Adrenal gland (tissue), 5 donors: ENCODE results near the gene REM2.

Experiments
- CTCF ChIP-seq, 6 experiments: fragments of 450-650 bp in 4 of 6; fragments of 200-600 bp in 2 of 6; sonication (generic) in 1 of 6; IDR thresholded peaks; 1 replicate in 5 of 6; 2 replicates in 1 of 6; pipeline versions ENCODE4 v1.5.1 to v1.8.0; 2016 to 2021; ENCODE audit warnings: antibody characterized with exemption in 6 of 6, mild to moderate bottlenecking in 2 of 6, moderate library complexity in 1 of 6
- POLR2A ChIP-seq, 2 donors: fragments of 450-650 bp; IDR thresholded peaks; one replicate each; pipeline ENCODE4 v1.6.1; 2017; ENCODE audit warnings: antibody characterized with exemption in 2 of 2, mild to moderate bottlenecking in 2 of 2, moderate library complexity in 1 of 2
- donor health status: DM: no; HTN: no; CAD: no.

- TF ChIP-seq POLR2A (IDR thresholded peaks at IDR 0.05) (no peak), CTCF (IDR thresholded peaks at IDR 0.05) (no peak)
Observed at GRCh38 chr14:22849212-22849819, 33.7 kb upstream of the REM2 start.
